Measurements from ENCODE around the gene PRELID3B. TPM values are rescaled to one million over a fixed set of nuclear protein-coding genes. Genes with fewer than 3 reads are reported as not detected.

The PRELID3B gene
- total and polyA plus RNA-seq, 2 of the 13 experiments (the other 11 are each of a cell fraction or from before 2014, with no cell fraction given): 23.3 to 42.6 TPM

- 27% methylated on average over 5 of the region's 5 CpGs for WGBS (ENCODE audit: low lambda C conversion rate)
- ChIA-PET POLR2A (no interaction called here), CTCF (ENCODE audit: low intra/inter-chr PET ratio, low total read pairs) (no interaction called here)
- BruUV-seq (replicated peaks): no TSS peak
- Histone ChIP-seq H2AFZ (ENCODE audit: low read length) (no peak overlapping the region), H3K4me2 (ENCODE audit: low read depth, low read length) (no peak overlapping the region), H3K27ac (ENCODE audit: extremely low read length, insufficient read depth, low read length) (no peak overlapping the region), H3K36me3 (replicated peaks in 1 of 2; ENCODE audit: control insufficient read depth in 1 of 2, insufficient read depth in 2 of 2, low read length in 2 of 2) (no peaks in the 10 kb centered on the region), H3K79me2 (ENCODE audit: insufficient read depth, low read length) (no peaks in the 10 kb centered on the region), H3K9me3 (ENCODE audit: low read length) (no peaks in the 10 kb centered on the region), H3K4me3 (replicated peaks in 1 of 3; ENCODE audit: insufficient read depth in 1 of 3, low read depth in 2 of 3, low read length in 3 of 3) (no peak overlapping the region), H4K20me1 (ENCODE audit: insufficient read depth, low read length) (no peaks in the 10 kb centered on the region), H3K27me3 (ENCODE audit: control insufficient read depth in 1 of 2, insufficient read depth in 2 of 2, low read length in 2 of 2) (peaks cover 3 to 40% of the 10 kb centered on the region in 2 experiments; a peak in 4 of 5 replicates), H3K4me1 (ENCODE audit: insufficient read depth, low read length) (no peaks in the 10 kb centered on the region), H3K9ac (ENCODE audit: insufficient read depth, low read depth, low read length) (no peak overlapping the region)
- intact Hi-C loops (cut with micrococcal nuclease; ENCODE audit: unreplicated experiment) (no loop called here), in situ Hi-C loops (cut with HindIII; ENCODE audit: extremely low pct_ligation_motif_present, low pct_unique_long_range_greater_than_20kb) (no loop called here)
- DNase-seq (ENCODE audit: low spot score): no peak
- FAIRE-seq: no peak
- no peak for ATAC-seq
- TF ChIP-seq ZNF761 (CRISPR knock-in tag; conservative IDR thresholded peaks at IDR 0.05) (no peak), FOXC1 (CRISPR knock-in tag; IDR thresholded peaks at IDR 0.05; ENCODE audit: borderline replicate concordance) (no peak), ZNF205 (CRISPR knock-in tag; IDR thresholded peaks at IDR 0.05) (no peak), ZFP82 (CRISPR knock-in tag; IDR thresholded peaks at IDR 0.05; ENCODE audit: borderline replicate concordance) (no peak), ZNF543 (CRISPR knock-in tag; IDR thresholded peaks at IDR 0.05) (no peak), ZNF883 (CRISPR knock-in tag; IDR thresholded peaks at IDR 0.05; ENCODE audit: not compliant biosample characterization) (no peak), RFX1 (IDR thresholded peaks at IDR 0.05) (no peak), AKNA (CRISPR knock-in tag; IDR thresholded peaks at IDR 0.05; ENCODE audit: borderline replicate concordance) (no peak), RERE (CRISPR knock-in tag; IDR thresholded peaks at IDR 0.05; ENCODE audit: low read depth) (no peak), RORA (CRISPR knock-in tag; IDR thresholded peaks at IDR 0.05) (no peak), GLMP (CRISPR knock-in tag; IDR thresholded peaks at IDR 0.05; ENCODE audit: borderline replicate concordance) (no peak), ZBTB3 (CRISPR knock-in tag; IDR thresholded peaks at IDR 0.05; ENCODE audit: borderline replicate concordance, low read depth) (no peak)
These were observed 35.6 kb upstream of the PRELID3B start for GRCh38 chr20:59078231-59078630.

Measured in HepG2 (cell line).